ES-I3 (cell line): Measurements from ENCODE around the gene KLF2.

Experiments
- H3K36me3 ChIP-seq: 2 replicates; pipeline ENCODE4 v1.6.1; 2013; ENCODE audit warnings: mild to moderate bottlenecking, low read length, control low read depth, moderate library complexity; ENCODE audit not compliant: insufficient read depth
- H3K4me1 ChIP-seq: 2 replicates; pipeline ENCODE4 v1.6.1; 2013; ENCODE audit warnings: mild to moderate bottlenecking, control low read depth, low read length; ENCODE audit not compliant: insufficient read depth
- H3K9ac ChIP-seq: 2 replicates; pipeline ENCODE4 v1.6.1; 2013; ENCODE audit warnings: low read depth, mild to moderate bottlenecking, low read length, moderate library complexity
- H3K9me3 ChIP-seq: 2 replicates; pipeline ENCODE4 v1.6.1; 2013; ENCODE audit warnings: mild to moderate bottlenecking, low read length, moderate library complexity; ENCODE audit not compliant: control insufficient read depth, insufficient read depth

The KLF2 gene

DNA sequence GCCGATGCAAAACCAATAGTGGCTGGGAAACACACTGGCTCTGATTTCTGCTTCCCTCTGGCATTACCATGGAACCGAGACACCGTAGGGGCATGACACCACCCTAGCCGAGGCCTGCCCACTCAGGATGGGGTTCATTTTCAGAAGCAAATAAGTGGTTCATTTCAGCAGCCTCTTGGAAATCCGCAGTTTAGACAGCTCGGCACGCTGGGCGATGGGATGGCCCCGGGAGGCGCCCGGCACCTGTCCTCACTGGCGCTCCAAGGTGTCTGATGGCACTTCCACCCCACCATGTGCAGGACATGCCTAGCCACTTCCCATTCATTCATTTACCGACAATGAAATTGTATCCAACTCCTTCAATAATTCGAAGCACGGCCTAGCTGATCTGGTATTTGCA, 33.8 kb downstream of the KLF2 start:
- Histone ChIP-seq H3K4me1 (no peaks in the 10 kb centered on the region; the same call in 1 of the 2 replicates), H3K9me3 (no peaks in the 10 kb centered on the region), H3K9ac (no peak overlapping the region), H3K36me3 (peaks cover 10% of the 10 kb centered on the region)

DNA sequence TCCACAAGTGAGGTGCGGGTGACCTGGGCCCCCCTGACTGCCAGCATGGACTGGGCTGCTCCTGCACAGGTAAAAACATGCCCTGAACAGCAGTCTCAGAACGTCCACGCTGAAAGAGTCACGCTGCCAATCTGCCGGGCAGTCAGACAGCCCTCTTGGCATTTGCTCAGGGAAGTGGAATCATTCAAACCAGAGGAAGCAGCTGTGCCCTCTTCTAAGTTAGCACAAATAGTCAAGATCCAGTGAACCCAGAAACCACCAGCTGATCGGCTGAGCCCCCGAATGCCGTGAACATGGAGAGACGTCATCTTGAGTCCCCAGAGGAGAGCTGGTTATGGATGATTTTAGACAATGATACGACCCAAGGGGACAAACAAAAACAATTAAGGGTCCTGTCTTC, 34.4 kb downstream of the KLF2 start:
- H3K9ac ChIP-seq, result no peak overlapping the region
- peaks cover 10% of the 10 kb centered on the region for H3K36me3 ChIP-seq
- no peaks in the 10 kb centered on the region for H3K9me3 ChIP-seq
- H3K4me1 ChIP-seq, result no peaks in the 10 kb centered on the region; the same call in 1 of the 2 replicates

DNA sequence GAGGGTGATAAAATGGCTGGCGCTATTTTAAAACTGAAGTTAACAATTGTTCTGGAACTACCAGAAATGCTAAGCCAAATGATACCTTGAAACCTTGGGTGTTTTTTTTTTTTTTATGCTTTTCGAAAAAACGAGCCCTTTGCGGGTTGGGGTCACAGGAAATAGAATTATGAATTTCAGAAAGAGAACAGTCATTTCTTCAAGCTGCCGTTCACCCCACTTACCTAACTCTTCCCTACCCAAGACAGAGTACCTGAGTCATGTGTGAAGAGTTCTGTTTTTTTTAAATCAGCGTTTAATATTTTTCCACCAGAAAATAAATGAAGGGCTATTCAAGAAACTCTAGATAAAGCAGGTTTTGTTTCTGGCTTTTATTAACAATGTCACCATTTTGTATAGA, 35.3 kb downstream of the KLF2 start:
- H3K9me3 ChIP-seq, result no peaks in the 10 kb centered on the region
- H3K4me1 ChIP-seq, result no peaks in the 10 kb centered on the region; the same call in 1 of the 2 replicates
- peaks cover 5% of the 10 kb centered on the region for H3K36me3 ChIP-seq
- H3K9ac ChIP-seq, result no peak overlapping the region

DNA sequence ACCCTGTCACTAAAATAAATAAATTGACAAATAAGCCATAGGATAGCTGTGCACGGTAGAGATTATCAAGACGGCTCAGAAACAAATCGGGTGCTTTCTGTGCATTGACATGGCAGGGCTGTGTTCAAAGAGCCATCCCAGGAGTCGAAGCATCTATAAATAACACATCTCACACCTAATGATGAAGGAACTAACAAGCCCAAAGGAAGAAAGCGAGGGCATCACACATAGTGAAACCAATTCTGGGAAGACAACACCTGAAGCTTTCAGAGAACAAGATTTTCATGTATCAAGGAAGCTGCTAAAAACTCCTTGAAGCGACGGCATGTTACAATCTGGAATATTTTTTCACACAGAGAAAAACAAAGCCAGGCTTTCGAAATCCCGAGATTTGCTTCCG, 36.1 kb downstream of the KLF2 start:
- Histone ChIP-seq H3K36me3 (peaks cover 5% of the 10 kb centered on the region), H3K9ac (no peak overlapping the region), H3K9me3 (no peaks in the 10 kb centered on the region), H3K4me1 (no peaks in the 10 kb centered on the region; the same call in 1 of the 2 replicates)

DNA sequence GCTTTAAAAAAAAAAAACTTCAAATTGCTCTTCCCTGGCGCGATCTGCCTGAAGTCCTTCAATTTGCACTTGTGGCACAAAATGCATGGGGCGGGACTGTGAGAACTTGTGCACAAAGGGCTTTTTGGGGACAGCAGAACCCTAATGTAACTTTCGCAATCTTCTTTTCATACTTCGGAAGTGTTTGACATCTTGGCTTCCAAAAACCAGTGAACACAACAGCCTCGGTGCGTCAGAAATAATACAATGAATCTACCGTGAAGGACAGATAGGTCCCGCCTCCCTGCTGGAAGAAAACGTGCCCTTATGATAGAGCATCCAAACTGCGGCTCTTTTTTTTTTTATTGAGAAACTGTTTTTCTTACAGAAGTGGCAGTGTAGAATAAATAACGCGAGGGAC, 36.6 kb downstream of the KLF2 start:
- Histone ChIP-seq H3K9me3 (no peaks in the 10 kb centered on the region), H3K36me3 (peaks cover 5% of the 10 kb centered on the region), H3K9ac (no peak overlapping the region), H3K4me1 (no peaks in the 10 kb centered on the region)

DNA sequence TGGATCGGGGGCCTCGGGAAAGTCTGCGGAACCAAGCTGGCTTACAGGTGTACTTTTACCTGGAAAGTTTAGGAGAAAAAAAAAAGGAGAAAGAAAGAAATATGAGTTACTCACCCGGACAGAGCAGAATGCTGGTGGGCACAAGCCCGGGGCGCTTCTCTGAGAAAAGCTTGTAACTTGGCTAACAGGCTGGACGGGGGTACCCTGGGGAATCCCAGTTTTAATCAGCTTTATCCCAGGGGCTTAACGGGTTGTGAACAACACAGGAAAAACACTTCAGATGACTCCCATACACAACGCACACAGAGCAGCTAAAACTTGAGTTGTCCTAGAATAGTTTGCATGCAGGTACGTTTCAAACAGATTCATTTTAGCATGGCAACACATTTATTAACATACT, 37.3 kb downstream of the KLF2 start:
- Histone ChIP-seq H3K9ac (no peak overlapping the region), H3K9me3 (no peaks in the 10 kb centered on the region), H3K4me1 (no peaks in the 10 kb centered on the region), H3K36me3 (peaks cover 5% of the 10 kb centered on the region)

DNA sequence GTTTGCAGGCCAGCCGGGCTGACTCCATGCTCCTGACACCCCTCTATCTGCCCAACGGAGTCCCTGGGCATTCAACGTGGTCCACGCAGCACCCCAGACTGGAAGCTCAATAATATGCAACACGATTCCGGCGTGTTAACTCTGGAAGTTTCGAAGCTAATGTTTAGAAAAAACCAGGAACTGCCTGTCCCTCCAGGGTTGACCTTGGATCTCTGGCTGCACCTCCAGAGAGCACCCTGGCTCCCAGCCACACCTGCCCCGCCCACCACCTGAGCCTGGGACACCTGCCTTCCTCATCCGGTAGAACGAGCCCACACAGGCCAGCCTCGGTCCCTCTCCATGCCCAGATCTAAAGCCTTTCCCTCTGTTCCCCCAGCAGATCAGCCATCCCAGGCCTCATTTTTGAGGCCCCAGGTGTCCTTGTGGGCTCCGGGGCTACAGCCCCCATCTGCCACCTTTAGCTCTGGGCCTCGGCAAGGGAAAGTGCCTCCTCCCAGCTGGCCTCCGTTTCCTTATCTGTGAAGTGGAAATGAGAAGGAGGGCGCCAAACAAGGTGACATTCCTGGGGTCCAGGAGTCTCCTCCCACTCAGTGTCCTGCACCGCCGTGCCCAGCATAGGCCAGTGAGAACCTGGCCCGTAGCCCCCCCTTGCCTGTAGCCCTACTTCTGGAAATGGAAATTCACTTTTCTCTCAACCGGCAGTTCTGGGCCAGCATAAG, 38.7 kb downstream of the KLF2 start:
- Histone ChIP-seq H3K9ac (no peak overlapping the region), H3K9me3 (no peaks in the 10 kb centered on the region), H3K36me3 (peaks cover 5% of the 10 kb centered on the region), H3K4me1 (no peaks in the 10 kb centered on the region)

DNA sequence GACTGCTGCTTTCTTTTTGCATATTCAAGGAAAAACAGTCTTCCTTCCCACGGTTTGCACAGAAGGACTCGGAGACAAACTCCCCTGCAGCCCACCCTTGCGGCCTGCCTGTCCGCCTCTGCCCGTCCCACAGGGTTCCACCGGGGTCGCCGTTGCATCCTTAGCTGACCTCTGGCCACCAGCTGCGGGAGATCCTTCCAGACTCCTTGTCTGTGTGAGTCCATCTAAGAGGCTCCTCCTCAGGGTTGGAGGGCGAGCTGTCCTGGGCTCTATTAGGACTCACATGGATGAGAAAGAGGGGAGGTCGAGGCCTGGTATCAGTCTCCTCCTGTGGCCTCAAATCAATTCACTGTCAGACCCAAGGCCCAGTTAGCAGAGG, 39.2 kb downstream of the KLF2 start:
- no peaks in the 10 kb centered on the region for H3K9me3 ChIP-seq
- H3K4me1 ChIP-seq, result no peaks in the 10 kb centered on the region
- H3K36me3 ChIP-seq, result peaks cover 3% of the 10 kb centered on the region; the same call in 1 of the 2 replicates
- H3K9ac ChIP-seq, result no peak overlapping the region

DNA sequence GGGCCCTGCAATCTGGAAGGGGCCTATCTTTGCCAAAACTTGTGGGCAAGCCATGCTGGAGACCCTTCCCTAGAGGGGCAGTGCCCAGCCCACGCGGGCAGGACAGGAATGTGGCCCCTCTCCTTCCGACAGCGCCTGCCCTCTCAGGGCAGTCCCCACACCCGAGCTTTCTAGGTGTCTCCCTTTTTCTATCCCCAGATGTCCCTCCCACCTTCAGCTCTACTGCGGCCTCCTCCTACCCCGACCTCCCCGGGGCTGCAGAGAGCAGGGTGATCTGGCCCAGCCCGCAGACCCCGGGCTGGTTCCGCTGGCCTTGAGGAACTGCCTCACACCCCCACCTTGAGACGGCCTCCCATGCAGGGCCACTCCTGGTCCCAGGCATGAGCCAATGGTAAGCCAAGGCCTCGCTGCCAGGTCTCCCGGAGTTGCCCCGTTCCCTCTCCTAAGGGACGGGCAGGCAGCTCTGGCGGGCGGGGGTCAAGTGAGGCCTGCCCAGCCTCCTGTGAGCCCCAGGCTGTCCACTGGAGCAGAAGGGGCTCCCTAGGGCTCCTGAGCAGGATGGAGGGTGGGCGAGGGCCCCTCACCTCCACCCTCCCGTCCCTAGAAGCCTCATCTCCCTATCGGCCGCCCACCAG, 39.7 kb downstream of the KLF2 start:
- H3K36me3 ChIP-seq, result peaks cover 3% of the 10 kb centered on the region; the same call in 1 of the 2 replicates
- H3K9ac ChIP-seq, result no peak overlapping the region
- no peaks in the 10 kb centered on the region for H3K9me3 ChIP-seq
- H3K4me1 ChIP-seq, result no peaks in the 10 kb centered on the region

DNA sequence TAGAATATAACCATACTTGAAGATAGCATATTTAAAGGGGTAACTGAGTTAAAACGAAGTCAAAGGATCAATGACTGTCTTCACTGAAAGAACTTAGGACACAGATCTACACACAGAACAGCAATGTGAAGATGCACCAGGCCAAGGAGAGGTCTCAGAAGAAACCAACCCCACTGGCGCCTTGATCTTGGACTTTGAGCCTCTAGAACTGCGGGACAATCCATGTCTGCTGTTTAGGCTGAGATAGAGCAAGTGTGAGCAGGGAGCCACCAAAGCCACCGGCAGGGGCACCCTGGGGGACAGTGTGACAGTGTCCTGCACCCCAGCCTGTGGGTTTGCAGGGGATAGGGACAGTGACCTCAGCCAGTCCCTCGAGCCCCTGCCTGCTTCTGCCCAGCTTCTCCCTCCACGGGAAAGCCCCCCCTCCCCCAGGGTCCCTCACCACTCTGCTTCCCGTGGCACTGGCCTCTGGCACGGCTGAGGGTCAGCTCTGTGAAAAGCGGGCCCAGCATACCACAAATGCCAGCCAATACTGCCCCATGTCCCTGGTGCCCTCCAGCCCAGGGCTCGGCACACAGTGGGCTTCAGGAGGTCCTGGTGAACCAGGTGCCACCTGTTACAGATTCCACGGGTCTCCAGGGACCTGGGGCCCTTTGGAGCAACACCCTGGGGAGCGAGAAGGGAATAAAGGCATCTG, 40.8 kb downstream of the KLF2 start:
- no peaks in the 10 kb centered on the region for H3K9me3 ChIP-seq
- H3K9ac ChIP-seq, result no peak overlapping the region
- H3K36me3 ChIP-seq, result peaks cover 3% of the 10 kb centered on the region; the same call in 1 of the 2 replicates
- no peaks in the 10 kb centered on the region for H3K4me1 ChIP-seq

DNA sequence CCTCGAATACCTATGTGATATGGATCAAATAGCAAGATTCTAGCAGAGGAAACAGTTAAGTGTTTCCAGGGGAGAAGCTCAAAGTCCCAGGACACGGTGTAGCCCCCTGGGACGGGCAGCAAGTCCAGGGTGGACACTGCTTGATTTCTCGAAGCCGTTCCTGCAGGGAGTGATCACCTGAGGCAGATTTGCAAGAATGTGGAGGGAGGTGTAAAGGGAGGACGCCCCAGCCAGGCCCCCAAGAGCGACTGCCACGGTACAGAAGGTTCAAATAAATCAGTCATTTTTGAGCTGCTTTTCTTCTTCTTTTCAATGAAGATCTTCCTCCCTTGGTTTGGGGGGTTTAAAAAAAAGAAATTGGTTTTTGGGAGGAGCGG, 41.4 kb downstream of the KLF2 start:
- Histone ChIP-seq H3K9me3 (no peaks in the 10 kb centered on the region), H3K4me1 (no peaks in the 10 kb centered on the region), H3K9ac (no peak overlapping the region), H3K36me3 (no peaks in the 10 kb centered on the region)

DNA sequence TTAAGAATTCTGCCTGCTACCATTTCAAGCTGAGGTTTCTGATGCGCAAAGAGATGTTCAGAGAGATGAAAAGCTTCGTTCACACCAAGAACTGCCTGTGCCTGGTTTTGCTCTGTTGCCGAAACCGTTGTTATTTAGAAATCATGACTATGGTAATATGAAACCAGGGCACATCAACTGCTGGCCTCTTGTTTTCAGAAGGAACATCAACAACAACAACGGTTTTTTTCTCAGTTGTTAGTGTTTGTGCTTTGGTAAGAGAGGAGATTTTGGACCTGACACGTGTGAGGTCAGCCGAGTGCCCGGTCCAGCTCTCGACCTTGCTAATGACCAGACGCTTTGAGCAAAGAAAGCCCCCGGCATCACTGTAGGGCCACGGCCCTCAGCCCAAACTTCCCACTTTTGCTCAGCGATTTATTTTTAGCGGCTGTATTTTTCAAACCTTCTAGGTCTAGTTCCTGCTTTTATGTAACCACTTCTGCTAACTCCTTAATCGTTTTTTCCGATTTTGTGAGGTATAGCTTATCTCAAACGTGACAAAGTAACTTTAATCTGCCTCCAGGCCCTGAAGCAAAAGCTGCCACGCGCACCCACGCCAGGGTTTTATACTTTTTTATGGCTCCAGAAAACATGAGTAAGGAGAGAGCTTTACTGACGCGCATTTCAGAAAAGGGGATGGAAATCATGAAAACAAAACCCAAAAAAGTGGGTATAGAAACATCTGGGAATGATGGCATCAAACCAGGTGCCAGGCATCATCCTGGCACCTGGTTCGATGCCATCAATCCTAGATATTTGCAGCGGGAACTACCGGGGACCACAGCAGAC, 42.0 kb downstream of the KLF2 start:
- Histone ChIP-seq H3K9me3 (no peaks in the 10 kb centered on the region), H3K9ac (no peak overlapping the region), H3K4me1 (no peaks in the 10 kb centered on the region), H3K36me3 (no peaks in the 10 kb centered on the region)

DNA sequence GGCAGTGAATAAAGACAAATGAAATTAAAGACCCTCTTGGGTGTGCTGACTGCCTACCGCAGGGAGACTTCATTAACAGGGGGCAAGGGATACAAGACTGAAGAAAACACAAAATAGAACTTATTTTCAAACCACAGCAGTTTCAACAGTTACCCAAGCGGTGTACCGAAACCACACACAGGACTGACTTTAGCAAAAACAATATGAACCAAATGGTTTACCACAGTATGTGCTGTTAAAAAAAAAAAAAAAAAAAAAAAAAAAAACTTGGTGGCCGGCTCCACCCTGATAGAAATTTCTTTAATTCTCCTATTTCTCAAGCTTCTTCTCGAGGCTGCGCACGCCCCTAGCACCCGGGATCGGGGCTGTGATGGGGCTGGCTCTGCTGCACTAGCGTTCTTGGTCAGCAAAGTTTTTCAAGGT, 42.6 kb downstream of the KLF2 start:
- Histone ChIP-seq H3K4me1 (no peaks in the 10 kb centered on the region), H3K9ac (no peak overlapping the region), H3K9me3 (no peaks in the 10 kb centered on the region), H3K36me3 (no peaks in the 10 kb centered on the region)
